Measurements from ENCODE around the gene CTIF.

CTIF gene

DNA sequence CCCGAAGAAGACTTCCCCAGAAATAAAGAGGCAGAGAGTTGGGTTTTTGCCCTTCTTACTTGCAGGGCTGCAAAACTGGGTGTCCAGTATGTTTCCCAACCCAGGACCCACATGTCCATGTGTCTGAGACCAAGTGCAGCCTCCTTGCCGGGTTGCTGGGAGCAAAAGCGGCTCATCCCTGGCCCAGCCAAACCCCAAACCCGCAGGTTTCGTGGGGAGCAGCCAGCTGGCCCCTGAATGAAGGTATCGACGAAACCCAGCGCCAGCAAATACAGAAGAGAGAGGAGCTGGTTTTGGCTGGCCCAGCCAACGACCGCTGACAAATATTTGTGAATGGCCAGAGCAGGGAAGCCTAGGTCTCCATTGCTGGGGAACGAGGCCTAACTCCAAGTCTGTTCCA is 214.9 kb downstream of the CTIF start:
- no peak overlapping the region for H3K27ac ChIP-seq (ENCODE audit: low read depth, low read length)
- H3K27me3 ChIP-seq (ENCODE audit: low read length) = no peaks in the 10 kb centered on the region
- H3K4me2 ChIP-seq (ENCODE audit: low read depth, low read length, poor library complexity, severe bottlenecking) = no peak overlapping the region
- no peaks in the 10 kb centered on the region for H3K9me3 ChIP-seq (ENCODE audit: insufficient read depth, low read length)
- H3K36me3 ChIP-seq (ENCODE audit: low read length) = no peaks in the 10 kb centered on the region
- no peaks in the 10 kb centered on the region for H3K9me2 ChIP-seq (replicated peaks; ENCODE audit: insufficient read depth, low read length)
- H3K4me3 ChIP-seq (ENCODE audit: insufficient read depth, low read length, poor library complexity, severe bottlenecking) = no peak overlapping the region
- TF ChIP-seq EZH2phosphoT487 (conservative IDR thresholded peaks at IDR 0.05; ENCODE audit: low read length) = no peak
- TF ChIP-seq, protein P1, sequence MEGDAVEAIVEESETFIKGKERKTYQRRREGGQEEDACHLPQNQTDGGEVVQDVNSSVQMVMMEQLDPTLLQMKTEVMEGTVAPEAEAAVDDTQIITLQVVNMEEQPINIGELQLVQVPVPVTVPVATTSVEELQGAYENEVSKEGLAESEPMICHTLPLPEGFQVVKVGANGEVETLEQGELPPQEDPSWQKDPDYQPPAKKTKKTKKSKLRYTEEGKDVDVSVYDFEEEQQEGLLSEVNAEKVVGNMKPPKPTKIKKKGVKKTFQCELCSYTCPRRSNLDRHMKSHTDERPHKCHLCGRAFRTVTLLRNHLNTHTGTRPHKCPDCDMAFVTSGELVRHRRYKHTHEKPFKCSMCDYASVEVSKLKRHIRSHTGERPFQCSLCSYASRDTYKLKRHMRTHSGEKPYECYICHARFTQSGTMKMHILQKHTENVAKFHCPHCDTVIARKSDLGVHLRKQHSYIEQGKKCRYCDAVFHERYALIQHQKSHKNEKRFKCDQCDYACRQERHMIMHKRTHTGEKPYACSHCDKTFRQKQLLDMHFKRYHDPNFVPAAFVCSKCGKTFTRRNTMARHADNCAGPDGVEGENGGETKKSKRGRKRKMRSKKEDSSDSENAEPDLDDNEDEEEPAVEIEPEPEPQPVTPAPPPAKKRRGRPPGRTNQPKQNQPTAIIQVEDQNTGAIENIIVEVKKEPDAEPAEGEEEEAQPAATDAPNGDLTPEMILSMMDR (IDR thresholded peaks at IDR 0.05; ENCODE audit: insufficient read depth, low read length, poor library complexity, severe bottlenecking) = no peak
- no peak overlapping the region for H2AFZ ChIP-seq (ENCODE audit: low read depth, low read length, severe bottlenecking)
- H3K9ac ChIP-seq (ENCODE audit: low read length) = no peak overlapping the region
- no peaks in the 10 kb centered on the region for H3F3A ChIP-seq (ENCODE audit: insufficient read depth)
- no peaks in the 10 kb centered on the region for H3K79me2 ChIP-seq (ENCODE audit: insufficient read depth, low read length)
- no peaks in the 10 kb centered on the region for H4K20me1 ChIP-seq (ENCODE audit: low read depth, low read length)

DNA sequence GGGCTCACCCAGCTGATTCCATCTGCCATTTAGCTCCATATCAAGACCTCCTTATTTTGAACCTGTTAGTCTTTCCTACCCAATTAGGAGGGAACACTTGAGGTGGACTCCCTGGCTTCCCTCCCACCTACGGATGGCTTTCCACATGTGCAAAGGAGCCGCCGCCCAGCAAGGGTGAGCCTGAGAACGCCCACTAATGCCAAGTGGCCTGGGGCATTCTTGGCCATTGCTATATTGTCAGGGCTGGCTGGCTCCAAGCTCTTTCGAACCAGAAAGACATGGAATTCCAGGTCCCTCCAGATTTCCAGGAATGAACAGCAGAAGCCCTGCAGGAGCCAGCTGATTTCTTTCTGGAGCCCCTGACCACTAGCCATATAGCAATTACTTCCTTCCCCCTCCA is 215.7 kb downstream of the CTIF start:
- H2AFZ ChIP-seq (ENCODE audit: low read depth, low read length, severe bottlenecking) = no peak overlapping the region
- H4K20me1 ChIP-seq (ENCODE audit: low read depth, low read length) = no peaks in the 10 kb centered on the region
- no peaks in the 10 kb centered on the region for H3K27me3 ChIP-seq (ENCODE audit: low read length)
- H3K79me2 ChIP-seq (ENCODE audit: insufficient read depth, low read length) = no peaks in the 10 kb centered on the region
- H3K27ac ChIP-seq (ENCODE audit: low read depth, low read length) = no peak overlapping the region
- H3K4me3 ChIP-seq (ENCODE audit: insufficient read depth, low read length, poor library complexity, severe bottlenecking) = no peak overlapping the region
- TF ChIP-seq EZH2phosphoT487 (conservative IDR thresholded peaks at IDR 0.05; ENCODE audit: low read length) = no peak
- TF ChIP-seq, protein P1 (IDR thresholded peaks at IDR 0.05; ENCODE audit: insufficient read depth, low read length, poor library complexity, severe bottlenecking) = no peak
- no peak overlapping the region for H3K9ac ChIP-seq (ENCODE audit: low read length)
- H3K9me3 ChIP-seq (ENCODE audit: insufficient read depth, low read length) = no peaks in the 10 kb centered on the region
- no peaks in the 10 kb centered on the region for H3K36me3 ChIP-seq (ENCODE audit: low read length)
- H3K4me2 ChIP-seq (ENCODE audit: low read depth, low read length, poor library complexity, severe bottlenecking) = no peak overlapping the region
- no peaks in the 10 kb centered on the region for H3K9me2 ChIP-seq (replicated peaks; ENCODE audit: insufficient read depth, low read length)
- H3F3A ChIP-seq (ENCODE audit: insufficient read depth) = no peaks in the 10 kb centered on the region

DNA sequence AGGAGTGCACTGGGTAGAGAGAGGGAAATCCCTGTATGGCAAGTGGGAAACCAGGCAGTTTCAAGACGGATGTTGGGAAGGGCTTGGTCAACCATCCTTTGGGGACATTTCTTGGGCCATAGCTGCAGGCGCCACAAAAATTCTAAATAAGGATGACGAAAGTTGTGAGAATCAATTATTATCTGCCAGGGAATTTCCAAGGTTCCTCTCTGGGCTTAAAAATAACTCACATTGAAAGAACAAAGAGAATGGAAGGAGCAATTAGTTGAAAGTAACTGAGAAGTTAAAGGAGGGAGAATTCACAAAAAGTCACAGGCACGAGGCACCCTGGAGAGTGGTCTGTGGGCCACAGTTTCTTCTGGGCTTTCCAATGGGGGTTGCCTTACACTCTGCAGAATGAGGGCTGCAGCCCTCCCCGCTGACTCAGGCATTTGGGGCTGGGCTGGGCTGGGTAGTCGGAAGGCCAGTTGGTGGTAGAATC is 216.2 kb downstream of the CTIF start:
- H4K20me1 ChIP-seq (ENCODE audit: low read depth, low read length) = no peaks in the 10 kb centered on the region
- H3K79me2 ChIP-seq (ENCODE audit: insufficient read depth, low read length) = no peaks in the 10 kb centered on the region
- no peaks in the 10 kb centered on the region for H3K9me2 ChIP-seq (replicated peaks; ENCODE audit: insufficient read depth, low read length)
- H2AFZ ChIP-seq (ENCODE audit: low read depth, low read length, severe bottlenecking) = no peak overlapping the region
- H3K36me3 ChIP-seq (ENCODE audit: low read length) = no peaks in the 10 kb centered on the region
- no peak overlapping the region for H3K4me2 ChIP-seq (ENCODE audit: low read depth, low read length, poor library complexity, severe bottlenecking)
- H3K9ac ChIP-seq (ENCODE audit: low read length) = no peak overlapping the region
- no peak overlapping the region for H3K4me3 ChIP-seq (ENCODE audit: insufficient read depth, low read length, poor library complexity, severe bottlenecking)
- TF ChIP-seq, protein P1 (IDR thresholded peaks at IDR 0.05; ENCODE audit: insufficient read depth, low read length, poor library complexity, severe bottlenecking) = no peak
- TF ChIP-seq EZH2phosphoT487 (conservative IDR thresholded peaks at IDR 0.05; ENCODE audit: low read length) = no peak
- no peaks in the 10 kb centered on the region for H3K9me3 ChIP-seq (ENCODE audit: insufficient read depth, low read length)
- no peaks in the 10 kb centered on the region for H3F3A ChIP-seq (ENCODE audit: insufficient read depth)
- H3K27ac ChIP-seq (ENCODE audit: low read depth, low read length) = no peak overlapping the region
- H3K27me3 ChIP-seq (ENCODE audit: low read length) = no peaks in the 10 kb centered on the region
